NCI-H2171 treated with DMSO at 0.1 percent for 48 hours (cell line): ENCODE results near the gene FAM118B.
A peak's percentile ranks its signal among the peaks of the same experiment; 100 is the strongest.

Experiments used
- DNase-seq: peaks from one replicate; lab custom pipeline; 2025; lab: John Stamatoyannopoulos, UW

FAM118B gene

DNA sequence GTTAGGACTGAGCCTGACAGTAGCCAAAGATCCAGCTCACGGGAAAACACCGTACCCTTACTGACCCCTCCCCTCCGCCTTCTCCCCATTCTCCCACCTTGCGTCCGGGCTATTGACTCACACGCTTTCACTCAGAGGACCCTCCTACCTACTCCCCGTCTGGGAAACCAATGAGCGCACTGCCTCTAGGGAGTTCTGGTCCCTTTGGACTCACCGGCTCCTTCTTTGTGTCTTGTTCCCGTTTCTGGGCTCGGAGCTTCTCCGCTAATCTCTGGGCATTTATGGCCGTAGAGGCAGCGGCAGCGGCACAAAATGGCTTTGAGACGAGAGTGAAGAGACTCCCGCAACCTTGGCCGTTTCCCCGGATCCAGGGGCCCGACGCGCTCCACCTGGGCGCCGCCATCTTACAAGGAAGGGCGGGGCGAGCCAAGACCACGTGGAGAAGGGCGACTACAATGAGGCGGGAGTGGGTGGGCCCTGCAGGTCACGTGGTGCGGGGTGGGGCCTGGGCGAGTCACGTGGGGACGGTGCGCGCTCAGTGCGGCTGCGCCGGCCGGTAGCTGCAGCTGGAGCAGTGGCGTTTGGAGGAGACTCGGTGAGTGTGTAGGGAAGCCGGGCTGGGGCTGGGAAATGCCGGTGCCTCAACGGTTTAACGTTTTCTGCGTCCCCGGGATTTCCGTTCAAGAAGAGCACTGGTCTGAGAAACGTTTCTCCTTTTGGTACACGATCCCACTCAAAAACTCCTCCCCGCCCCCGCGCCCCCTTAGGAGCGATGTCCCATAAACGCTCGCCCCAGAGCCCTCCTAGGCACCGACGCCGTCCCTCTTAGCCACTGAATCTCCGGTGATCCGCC lies at the start of gene FAM118B, which contains the start of gene RPUSD4:
TSS of gene FAM118B (plus strand) at position 547 of the 853 bp plus-strand sequence. CDS start 23,220 bp downstream, outside the sequence.
TSS of gene RPUSD4 (minus strand) at position 415 of the 853 bp plus-strand sequence. CDS start at position 403, 12 bp downstream.
- peak; percentile 87 for DNase-seq

DNA sequence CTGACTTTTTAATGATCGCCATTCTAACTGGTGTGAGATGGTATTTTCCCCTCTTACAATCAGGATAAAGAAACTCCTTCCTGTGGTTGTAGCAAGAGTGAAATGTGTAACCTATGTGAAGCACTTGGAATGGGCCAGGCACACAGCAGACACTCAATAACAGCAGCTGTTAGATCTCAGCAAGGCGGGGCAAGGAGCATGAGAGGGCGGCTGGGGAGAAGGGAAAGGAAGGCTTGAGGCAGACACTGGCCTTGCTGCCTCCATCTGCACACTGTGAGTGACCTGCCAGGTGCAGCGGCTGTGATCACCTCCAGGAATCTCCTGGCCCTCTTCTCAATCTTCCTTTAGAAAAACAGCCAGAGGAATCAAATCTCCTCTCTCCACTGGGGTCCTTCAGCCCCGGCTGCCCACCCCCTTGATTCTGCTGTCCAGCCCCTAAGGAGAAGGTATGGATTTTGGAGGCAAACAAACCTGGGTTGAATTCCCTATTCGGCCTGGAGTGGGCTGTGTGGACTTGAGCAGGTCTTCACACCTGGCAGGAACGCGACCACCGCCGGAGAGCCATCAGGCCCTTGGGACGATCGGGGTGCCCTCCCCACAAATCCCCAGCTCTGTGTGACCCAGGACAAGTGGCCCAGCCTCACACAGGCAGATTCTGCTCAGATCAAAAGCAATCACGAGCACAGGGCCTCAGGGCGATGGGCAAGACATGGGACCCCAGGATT lies 49.1 kb upstream of the FAM118B start:
- no peak for DNase-seq

DNA sequence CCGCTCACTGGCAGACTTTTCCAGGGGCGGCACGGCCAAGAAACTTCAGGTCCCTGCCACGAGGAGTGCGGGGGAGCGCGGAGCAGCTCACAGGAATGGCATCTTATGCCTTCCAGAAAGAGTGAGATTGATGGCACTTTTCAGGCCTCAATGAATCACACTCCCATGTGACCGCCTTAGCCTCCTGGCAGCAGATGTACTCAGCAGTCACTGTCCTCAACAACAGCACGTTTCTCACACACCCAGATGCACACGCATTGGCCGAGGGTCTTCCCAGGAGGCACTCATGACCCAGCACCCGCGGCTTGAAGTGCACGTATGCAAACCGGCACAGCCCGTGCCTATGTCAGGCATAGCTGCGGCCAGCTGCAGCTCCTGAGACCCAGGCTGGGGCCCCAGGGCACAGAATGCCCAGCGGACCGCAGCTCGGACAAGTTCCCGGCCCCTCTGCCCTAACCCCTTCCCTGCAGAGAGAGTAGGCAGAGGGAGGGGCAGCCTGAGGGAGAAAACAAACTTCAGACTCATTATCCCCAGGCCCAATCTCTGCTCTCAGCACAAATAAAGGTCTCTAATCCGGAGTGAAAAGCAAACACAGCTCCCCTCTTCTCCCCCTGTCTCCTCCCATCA lies 48.4 kb upstream of the FAM118B start:
- DNase-seq, result peak; percentile 44

DNA sequence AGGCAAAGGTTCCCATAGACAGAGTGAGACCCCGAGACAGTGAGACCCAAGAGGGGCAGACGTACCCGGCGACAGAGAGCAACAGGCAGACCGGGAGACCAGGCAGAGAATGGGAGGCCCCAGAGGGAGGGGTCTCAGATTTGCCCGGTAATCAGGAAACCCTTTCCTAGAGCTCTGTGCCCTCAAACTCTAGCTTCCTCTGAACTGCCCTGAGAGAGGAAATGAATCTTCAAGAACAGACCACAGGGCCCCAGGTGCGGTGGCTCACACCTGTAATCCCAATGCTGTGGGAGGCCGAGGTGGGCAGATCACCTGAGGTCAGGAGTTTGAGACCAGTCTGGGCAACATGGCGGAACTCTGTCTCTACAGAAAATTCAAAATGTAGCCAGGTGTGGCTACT lies 47.8 kb upstream of the FAM118B start:
- no peak for DNase-seq

DNA sequence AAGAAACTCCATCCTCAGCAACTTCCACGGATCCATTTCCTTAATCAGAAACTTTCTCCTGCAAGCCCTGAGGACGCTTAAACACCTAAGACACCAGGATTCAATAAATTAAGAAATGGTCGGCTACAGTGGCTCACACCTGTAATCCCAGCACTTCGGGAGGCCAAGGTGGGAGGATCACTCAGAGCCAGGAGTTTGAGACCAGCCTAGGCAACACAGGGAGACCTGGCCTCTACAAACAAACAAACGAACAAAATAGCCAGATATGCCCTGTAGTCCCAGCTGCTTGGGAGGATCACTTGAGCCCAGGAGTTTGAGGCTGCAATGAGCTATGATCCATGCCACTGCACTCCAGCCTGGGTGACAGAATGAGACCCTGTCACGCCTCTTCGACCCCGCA lies 46.8 kb upstream of the FAM118B start:
- DNase-seq, result no peak

DNA sequence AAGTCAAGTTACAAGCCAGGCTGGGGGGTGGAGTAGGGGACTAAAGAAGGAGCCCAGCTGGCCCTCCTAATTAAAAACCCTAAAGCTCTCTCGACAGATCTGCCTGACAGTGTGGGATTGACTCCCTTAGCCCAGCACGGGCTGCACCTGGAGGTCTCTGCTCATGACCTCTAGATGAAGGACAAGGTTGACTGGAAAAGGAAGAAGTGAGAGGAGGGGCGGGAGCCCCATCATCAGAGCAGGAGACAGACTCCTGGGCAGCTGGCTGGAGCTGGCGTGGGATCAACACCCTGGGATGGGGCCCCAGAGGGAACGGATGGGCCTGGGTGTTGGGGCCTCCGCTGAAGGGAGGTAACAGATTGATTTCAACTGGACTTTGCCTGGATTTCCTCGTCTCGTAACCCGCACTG lies 46.3 kb upstream of the FAM118B start:
- DNase-seq, result peak; percentile 7

DNA sequence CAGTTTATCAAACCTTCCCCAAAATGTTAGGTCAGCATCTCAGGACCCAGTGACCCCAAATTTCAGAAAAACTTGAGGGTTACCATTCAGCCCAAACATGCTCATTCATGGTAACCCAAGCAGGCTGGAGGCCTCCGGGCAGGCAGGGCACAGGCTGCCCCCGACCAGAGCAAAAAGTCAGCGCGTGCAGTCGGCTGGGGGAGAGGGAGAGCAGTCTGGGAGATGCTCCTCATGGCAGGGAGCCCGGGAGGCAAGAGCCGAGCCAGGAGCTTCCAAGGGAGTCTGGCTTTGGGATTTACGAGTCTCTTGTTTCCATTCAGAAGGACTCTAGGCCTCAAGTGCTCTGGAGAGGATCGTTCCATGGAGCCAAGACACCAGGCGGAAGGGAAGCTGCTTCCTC lies 45.8 kb upstream of the FAM118B start:
- no peak for DNase-seq

DNA sequence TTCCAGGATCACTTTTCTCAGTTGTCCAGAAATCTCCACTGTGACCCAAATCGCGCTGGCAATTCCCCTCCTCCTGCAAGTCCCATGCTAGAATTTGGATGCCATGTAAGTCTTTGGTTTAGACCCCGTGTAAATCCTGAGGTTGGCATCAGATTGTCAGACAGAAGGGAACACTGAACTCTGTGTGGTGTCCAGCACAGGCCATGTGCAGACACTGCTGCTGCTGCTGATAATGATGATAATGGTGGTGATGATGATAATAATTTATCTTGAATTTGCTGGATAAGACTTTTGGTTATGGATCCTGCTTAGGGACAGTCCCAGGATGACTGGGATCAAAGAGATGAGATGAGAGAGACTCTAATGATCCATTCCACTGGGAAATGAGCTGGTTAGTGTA lies 45.2 kb upstream of the FAM118B start:
- no peak for DNase-seq

DNA sequence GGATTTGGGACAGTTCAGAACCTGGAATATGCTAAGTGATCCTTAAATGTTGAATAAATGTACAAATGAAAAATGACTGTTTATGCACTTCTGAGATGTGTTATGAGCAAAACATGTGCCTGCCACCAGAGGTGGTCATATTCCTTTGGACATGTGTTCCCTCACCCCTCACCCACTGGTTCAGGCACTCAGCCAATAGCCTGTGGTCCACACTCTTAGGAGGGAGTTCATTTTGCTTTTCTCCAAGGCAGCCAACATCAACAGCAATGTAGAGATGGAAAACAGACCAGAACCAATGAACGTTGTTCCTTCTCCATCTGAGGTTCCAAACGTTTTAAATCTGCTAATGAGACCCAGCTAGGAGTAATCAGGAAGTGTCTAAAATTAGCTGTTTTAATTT lies 44.1 kb upstream of the FAM118B start:
- no peak for DNase-seq

DNA sequence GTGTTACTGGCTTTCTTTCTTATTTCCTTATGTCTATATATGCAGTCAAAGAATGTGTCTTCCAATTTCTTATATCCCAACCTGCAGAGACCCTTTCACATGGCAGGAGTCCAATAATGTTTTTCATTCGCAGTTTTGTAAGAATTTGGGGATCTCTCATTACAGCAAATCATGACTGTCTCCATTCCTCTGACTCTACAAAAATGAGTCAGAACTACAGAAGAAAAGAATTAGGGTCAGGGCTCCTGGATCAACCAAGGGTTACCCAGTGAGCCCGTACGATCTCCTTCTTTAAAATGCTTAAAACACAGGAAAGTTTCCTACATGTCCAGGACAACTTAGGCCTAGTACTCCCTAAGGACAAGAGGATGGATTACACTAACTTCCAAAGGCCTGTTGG lies 42.3 kb upstream of the FAM118B start:
- no peak for DNase-seq

DNA sequence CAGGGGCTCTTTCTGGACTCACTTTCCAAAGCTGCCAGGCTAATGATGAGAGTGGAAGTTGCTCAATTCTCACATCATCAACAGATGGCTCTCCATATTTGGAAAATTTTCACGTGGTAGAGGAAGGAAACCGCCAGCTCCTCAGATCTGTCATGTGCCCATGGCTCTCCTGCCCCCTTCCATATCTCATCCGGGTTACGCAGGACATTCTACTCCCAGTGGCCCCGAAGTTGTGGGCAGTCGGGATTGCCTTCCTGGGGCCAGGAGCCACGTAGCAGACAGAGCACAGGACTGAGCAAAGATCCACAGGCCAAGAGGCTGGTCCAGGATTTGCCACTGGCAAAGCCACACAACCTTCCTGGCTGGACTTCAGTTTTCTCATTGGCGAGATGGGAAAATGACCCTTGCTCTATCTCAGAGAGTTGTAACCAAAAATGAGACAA lies 39.0 kb upstream of the FAM118B start:
- DNase-seq, result peak; percentile 55

DNA sequence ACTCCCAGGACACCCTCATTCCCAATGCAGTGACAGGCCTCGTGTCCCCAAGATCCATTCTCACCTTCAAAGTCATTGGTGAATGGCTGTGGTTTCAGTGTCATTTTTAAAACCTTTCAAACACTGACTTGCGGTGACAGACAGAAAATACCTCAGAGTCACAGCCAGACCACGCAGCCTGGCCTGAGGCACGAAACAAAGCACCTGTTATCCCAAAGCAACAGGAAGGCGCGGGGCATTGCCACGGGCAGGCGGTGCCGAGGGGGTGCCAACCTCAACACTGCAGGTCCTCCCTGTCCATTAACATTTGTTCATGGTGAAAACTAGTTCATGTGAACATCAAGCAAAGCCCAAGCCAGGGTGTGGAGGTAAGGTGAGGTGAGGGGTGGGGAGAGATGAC lies 38.3 kb upstream of the FAM118B start:
- no peak for DNase-seq

DNA sequence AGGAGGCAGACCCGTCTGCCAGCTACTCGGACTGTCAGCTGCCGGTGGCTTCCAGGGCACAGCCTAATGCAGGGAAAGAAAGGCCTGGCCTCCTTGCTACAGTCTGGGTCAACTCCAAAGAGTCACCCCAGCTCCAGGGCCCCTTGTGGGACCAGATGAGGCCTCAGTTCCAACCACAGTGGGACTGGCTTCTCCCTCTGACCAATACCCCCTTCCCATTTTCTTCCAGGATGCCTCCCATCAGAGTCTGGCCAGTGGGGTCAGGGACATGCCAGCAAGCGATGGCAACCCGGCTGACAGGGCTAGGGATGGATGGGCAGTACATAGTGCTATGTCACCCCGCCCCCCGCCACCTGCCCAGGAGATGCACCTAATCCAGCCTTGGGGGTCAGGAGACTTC lies 36.8 kb upstream of the FAM118B start:
- DNase-seq, result no peak

DNA sequence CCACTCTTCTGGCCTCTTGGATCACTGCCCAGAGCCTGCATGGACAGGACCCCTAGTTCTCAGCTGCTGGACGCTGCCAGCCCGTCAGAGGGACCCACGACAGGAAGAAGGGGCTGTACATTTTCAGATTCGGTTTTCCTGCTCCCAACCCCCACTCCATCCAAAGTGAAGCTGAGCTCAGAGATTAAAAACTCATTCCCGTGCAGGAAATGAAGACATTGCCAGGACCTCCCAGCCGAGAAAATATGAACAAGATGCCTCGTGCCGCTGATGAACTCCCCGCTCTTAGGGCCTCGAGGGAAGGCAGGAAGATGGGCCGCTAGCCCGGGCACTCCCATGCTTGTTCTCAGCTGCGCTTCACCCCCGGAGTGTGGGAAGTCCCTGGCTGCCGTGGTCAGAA lies 36.2 kb upstream of the FAM118B start:
- DNase-seq, result no peak

DNA sequence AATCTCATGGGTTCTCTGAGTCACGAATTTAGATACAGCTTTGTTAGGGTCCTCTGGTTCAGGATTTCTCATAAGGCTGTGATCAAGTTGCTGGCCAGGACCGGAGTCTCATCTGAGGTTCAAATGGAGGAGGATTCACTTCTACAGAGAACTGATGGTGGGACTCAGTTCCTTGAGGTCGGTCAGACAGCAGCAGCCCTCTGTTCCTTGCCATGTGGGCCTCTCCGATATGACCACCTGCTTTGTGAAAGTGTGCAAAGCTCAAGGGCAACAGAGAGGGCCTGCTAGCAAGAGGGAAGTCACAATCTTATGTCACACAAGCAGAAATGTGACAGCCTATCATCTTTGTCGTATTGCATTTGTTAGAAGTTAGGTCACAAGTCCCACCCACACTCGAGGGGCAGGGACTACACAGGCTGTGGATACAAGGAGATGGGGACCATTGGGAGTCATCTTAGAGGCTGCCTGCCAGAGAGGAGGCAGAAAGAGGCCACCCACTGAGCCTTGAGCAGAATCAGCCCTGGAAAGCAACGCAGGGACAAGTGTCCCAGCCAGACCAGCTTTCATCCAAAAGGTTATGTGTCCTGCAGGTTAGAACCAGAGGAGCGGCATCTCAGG lies 34.6 kb upstream of the FAM118B start:
- DNase-seq, result no peak

DNA sequence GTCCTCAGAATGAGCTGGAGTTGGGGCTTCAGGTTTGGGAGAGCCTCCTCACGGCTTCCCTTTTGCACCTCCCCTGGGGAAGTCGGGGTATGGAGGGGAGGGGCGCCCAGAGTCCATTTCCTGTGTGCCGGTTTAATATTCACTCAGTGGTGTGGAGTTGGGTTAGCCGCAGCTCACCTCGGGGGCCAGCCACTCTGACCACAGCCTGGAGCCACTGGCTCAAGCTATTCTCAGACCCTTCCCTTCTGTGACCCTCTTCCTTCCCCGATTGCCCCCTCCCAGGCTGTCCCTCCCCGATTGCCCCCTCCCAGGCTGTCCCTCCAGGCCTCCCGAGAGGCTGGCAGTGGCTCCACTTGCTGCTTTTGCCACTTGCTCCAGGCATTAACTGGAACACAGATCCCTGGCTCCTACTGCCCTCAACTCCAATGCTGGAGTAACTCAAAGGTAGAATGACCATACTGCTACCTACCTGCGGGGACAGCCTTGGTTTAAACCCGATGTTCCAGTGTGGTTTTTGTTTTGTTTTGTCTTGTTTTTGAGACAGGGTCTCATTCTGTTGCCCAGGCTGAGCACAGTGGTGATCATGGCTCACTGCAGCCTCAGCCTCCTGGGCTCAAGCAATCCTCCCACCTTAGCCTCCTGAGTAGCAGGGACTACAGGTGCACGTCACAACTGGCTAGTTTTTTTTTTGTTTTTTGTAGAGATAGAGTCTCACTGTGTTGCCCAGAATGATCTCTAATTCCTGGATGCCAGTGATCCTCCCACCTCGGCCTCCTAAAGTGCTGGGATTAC lies 29.4 kb upstream of the FAM118B start:
- DNase-seq, result no peak

DNA sequence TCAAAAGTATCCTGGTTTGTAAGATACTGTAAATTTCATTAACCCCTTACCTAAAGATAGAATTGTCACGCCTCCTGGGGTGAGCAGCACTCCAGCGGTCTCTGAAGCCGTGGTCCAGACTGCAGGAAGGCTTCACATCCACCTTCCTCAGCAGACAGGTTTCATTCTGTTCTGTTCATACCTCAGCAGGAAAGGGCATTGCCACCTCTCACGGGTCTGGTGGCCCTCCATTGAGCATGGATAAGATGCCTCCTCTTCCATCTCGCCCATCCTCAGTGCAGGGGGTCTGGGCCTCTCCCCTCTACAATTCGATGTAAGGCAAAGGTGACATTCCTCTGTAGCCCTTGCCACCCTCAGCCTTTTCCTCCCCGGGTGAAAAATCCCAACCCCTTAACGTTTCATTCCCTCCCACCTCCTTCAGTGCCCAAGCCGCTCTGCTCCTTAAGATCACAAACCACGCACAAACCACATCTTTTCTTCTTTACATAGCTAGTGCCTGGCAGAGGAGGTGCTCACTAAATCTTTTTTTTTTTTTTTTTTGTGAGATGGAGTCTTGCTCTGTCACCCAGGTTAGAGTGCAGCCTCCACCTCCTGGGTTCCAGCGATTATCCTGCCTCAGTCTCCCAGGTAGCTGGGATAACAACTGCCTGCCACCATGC lies 28.7 kb upstream of the FAM118B start:
- DNase-seq, result no peak

DNA sequence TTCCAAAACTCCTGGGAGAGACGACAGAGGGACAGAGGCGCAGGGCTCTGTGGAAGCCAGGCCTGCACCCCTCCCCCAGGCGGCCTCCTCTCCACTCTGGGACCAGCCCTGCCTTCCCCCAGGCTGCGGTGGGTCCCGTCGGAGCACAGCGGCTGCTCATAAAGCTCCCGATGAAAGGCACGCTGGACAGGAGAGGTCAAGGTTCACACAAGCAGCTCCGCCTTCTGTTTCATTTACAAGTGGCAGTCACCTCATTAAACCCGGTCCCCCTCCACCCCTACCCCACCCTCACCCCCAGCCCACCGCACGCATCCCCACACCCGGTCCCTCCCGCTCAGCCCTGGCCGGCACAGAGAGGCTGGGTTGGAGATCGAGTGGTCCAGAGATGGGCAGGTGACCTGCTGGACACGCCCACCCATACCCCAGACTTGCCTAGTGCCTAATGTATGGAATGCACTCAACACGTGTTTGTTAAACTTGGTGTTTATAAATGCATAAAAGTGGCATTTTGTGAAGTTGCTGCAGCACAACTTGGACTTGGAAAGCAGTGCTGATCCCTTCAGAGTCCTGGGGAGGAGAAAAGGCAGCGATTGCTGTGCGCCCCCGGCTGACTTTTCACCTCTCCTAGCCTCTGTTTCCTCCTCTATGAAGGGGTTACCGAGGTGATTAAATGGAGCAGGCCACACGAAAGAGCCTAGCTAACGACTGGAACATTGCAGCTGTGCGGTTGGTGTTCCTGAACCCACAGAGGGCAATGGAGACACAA lies 26.1 kb upstream of the FAM118B start:
- DNase-seq, result no peak

DNA sequence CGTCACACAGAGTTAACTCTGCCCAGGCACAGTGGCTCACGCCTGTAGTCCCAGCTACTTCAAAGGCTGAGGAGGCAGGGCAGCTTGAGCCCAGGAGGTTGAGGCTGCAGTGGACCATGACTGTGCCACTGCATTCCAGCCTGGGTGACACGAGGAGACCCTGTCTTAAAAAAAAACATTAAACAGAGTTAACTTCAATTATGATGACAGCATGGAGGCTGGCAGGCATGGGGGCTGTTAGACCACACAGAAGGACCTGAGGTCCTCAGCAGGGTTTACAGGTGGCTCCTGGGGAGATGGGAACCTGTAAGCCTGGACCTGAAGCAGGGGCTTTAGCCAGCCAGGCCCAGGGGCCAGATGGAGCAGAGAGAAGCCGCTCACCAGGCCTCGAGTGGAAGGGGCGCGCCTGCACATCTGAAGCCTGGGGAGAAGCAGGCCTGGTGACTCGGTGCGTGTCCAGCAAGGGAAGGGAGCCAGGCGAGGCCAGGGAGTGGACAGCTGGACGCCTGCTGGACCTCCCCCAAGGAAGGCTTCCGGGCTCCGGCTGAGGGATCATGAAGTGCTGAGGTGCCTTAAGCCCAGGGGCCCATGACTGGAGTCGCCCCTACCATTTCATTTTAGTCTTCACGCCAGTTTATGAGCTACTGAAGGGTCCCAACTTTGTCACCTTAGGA lies 25.4 kb upstream of the FAM118B start:
- DNase-seq, result no peak
